Subcutaneous abdominal adipose tissue (tissue), 5 donors: Measurements from ENCODE around the gene ACSS3.

Experiments
- H3K27ac ChIP-seq: one replicate; pipeline ENCODE4 v1.7.0; 2013; ENCODE audit warnings: low read depth, mild to moderate bottlenecking, inconsistent platforms, low read length, moderate library complexity
- H3K27me3 ChIP-seq, 5 donors: one replicate each; pipeline ENCODE4 v1.7.0; 2013; ENCODE audit warnings: low read length in 5 of 5, inconsistent platforms in 1 of 5; ENCODE audit not compliant: control insufficient read depth in 5 of 5, insufficient read depth in 4 of 5
- H3K36me3 ChIP-seq, 5 donors: one replicate each; pipeline ENCODE4 v1.7.0; 2013; ENCODE audit warnings: low read length in 5 of 5; ENCODE audit not compliant: control insufficient read depth in 5 of 5, insufficient read depth in 5 of 5
- H3K4me1 ChIP-seq, 5 donors: one replicate each; pipeline ENCODE4 v1.7.0; 2013; ENCODE audit warnings: low read length in 5 of 5, mild to moderate bottlenecking in 3 of 5, moderate library complexity in 1 of 5; ENCODE audit not compliant: control insufficient read depth in 5 of 5, insufficient read depth in 5 of 5
- H3K4me3 ChIP-seq, 5 donors: one replicate each; pipeline ENCODE4 v1.7.0; 2013; ENCODE audit warnings: low read length in 5 of 5, low read depth in 1 of 5
- H3K9ac ChIP-seq, 5 donors: one replicate each; pipeline ENCODE4 v1.7.0; 2013; ENCODE audit warnings: low read length in 5 of 5, mild to moderate bottlenecking in 4 of 5, moderate library complexity in 3 of 5
- H3K9me3 ChIP-seq, 5 donors: one replicate each; pipeline ENCODE4 v1.7.0; 2013; ENCODE audit warnings: low read length in 5 of 5; ENCODE audit not compliant: control insufficient read depth in 5 of 5
- donor health status: healthy.
- donor health status: healthy.
- donor health status: healthy.
- donor health status: healthy.
- donor health status: healthy.

ACSS3 gene

DNA sequence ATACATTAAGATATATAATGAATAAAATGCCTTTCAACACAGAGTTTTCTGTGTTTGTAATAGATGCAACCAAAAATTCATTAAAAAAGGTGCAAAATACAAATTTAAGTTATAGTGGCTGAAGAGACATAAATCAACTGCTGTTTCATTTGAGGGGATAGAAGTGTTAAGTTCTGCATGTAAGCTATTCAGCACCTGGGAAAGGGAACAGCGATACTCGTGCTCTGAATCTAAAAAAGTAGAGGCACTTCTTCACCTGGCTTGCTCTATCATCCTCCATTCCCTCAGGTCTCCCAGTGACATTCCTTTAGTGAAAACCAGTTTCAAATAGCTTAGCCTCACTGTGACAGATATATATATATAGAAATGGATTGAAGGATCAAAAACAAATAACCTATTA, 222.6 kb downstream of the ACSS3 start:
- Histone ChIP-seq H3K4me1 (no peaks in the 10 kb centered on the region), H3K27me3 (no peaks in the 10 kb centered on the region), H3K9ac (no peak overlapping the region), H3K27ac (no peak overlapping the region), H3K9me3 (no peaks in the 10 kb centered on the region), H3K4me3 (no peak overlapping the region), H3K36me3 (no peaks in the 10 kb centered on the region)

DNA sequence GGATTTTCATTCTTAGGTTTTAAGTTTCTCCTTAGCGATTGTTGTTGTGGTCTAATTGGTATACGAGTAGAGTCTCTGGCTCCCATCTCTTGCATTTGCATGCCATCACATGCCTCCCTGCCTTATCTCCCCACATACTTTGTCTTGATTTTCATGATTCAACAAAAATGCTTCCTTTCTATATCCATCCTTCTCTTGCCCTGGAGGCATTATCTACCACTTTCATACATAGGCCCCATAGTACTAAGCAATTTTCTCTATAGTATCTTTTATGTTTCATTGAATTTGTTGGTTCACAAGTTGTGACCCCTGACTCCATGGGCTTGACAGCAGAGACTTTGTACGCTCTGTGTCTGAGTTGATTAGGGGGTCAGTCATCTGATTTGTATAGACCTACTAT, 226.1 kb downstream of the ACSS3 start:
- Histone ChIP-seq H3K36me3 (no peaks in the 10 kb centered on the region), H3K27ac (no peak overlapping the region), H3K9ac (no peak overlapping the region), H3K4me1 (no peaks in the 10 kb centered on the region), H3K4me3 (no peak overlapping the region), H3K27me3 (no peaks in the 10 kb centered on the region), H3K9me3 (no peaks in the 10 kb centered on the region)
